GM19025 (cell line): ENCODE results near the gene DTL.
"Not testable (repeated sequence)": the region's sequence is repeated elsewhere in the genome, so short reads cannot be mapped to it uniquely, and the experiment has no call there.

ENCODE experiments used
- ATAC-seq: cut with Tn5 transposase; IDR thresholded peaks from one replicate; pipeline ENCODE4 v1.9.1; 2021; ENCODE audit warnings: mild to moderate bottlenecking, low read depth, moderate library complexity; ENCODE audit not compliant: unreplicated experiment

The DTL gene

GRCh38 chr1:212035123-212035834 is at the start of gene DTL, which contains the start of gene INTS7:
DTL (plus strand) TSS chr1:212035748; CDS start chr1:212035891, 143 bp downstream.
INTS7 (minus strand) TSS chr1:212035557; CDS start chr1:212035437, 120 bp downstream.
- ATAC-seq, result peak; percentile 69

DNA sequence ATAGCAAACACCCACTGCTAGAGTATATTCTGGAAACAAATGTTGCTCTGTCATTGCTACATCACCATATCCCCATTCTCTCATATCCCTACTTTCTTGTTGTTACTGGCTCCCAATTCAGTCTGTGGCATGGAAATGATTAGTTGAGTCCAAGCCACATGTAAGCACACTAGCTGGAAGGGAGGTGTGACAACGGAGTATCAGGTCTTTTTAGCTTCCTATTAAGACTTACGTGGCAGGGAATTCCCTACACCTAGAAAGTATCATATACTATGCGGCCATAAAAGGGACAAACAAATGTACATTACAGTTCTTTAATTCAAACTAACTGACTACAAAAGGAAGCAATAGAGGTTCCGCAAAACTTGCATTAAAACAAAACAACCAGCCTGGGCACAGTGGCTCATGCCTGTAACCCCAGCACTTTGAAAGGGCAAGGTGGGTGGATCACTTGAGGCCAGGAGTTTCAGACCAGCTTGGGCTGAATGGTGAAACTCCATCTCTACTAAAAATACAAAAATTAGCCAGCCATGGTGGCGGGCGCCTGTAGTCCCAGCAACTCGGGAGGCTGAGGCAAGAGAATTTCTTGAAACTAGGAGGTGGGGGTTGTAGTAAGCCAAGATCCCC is 48.8 kb upstream of the DTL start:
- ATAC-seq, result no peak

DNA sequence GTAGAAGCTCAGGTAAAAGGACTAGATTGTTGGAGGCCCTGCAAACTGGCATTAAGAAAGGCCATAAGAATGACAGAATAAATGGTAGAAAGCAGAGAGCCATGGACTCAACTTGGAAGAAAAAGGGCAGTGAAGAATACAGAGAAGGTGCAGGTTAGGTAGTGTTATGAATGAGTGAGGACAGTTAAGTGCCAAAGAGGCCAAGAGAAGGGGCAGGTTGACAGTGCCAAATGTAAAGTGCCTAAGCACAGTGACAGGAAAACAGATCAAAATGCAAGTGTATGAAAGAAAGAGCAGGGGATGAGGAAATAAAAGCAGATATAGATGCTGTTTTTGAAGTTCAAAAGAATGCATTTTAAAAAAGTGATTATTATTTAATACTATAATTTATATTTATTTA is 43.9 kb upstream of the DTL start:
- no peak for ATAC-seq

- ATAC-seq, result not testable (repeated sequence)
These were observed 38.1 kb upstream of the DTL start for GRCh38 chr1:211997426-211997825.

- ATAC-seq, result no peak
These were observed 33.0 kb upstream of the DTL start for GRCh38 chr1:212002536-212002935.

DNA sequence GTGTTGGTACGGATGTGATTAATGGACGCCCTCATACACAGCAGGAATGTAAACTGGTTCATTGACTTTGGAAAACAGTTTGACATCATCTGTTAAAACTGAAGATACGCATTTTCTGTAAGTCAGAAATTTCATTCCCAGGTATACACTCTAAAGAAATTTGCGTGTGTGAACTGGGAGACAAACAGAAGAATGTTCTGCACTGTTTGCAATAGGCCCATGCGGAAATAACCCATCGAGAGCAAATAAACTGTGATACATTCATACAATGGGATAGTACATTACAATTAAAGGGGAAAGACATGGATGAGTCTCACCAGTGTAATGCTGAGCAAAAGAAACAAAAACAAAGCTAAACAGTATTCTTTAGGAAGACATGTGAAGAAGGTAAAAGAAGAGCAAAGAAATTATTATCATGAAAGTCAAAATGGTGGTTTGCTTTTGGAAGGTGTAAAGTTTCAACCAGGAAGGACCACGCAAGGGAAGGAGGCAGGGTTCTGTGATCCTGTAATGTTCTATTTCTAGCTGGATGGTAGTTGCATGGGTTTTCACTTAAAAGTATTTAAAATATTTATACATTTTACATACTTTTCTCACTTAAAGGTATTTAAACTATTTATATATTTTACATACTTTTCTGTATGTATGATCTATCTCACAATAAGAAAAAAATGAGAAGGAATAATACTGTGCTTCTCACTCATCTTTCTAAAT is 30.5 kb upstream of the DTL start:
- no peak for ATAC-seq

GRCh38 chr1:212007178-212007577 is 28.4 kb upstream of the DTL start:
- ATAC-seq, result no peak

DNA sequence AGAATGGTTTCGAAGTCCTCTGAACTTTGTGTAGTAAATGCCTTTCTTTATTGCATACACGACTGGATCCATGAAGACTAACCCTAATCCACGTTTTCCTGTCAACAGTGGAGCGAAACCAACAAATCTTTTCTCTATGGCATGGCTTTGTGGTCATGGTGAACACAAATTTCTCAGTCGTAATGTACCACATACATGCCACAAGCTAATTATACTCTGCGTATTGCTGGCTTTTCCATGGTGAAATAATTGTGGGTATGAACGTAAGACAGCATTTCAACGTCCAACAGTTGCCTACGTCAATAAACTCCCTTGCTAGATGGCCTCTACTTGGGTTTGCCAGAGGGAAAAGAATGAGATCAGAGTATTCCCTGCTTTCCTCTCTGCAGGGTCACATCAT is 27.7 kb upstream of the DTL start:
- ATAC-seq, result no peak

- ATAC-seq, result no peak
These were observed 26.0 kb upstream of the DTL start for GRCh38 chr1:212009561-212009960.

GRCh38 chr1:212010004-212010403 is 25.5 kb upstream of the DTL start:
- ATAC-seq, result no peak

DNA sequence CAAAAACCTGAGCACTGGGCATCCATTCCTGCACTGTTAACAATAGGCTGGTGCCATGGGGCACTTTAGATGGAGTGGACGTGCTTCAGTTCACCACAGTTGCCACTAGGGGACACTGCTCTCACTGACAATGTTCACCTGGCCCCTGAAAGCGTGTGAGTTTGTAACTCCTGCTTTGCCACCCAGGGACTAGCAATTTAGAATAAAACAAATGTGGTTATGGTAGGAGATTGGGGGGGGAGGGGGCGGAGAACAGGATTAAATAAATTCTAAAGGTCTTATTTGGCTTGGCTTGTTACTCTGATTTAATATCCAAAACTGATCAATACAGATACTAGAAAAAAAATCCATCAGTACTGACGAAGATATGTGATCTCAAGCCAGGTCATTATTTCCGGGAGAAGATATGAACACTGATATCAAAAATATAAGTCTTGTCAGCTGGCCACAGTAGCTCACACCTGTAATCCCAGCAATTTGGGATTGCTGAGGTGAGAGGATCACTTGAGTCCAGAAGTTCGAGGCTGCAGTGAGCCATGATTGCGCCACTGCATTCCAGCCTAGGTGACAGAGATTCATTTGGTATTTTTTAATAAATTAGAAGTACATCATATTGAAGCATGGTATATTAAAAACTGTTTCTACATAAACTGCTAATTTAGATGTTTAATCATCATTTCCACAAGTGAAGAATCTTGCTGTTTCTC is 23.4 kb upstream of the DTL start:
- peak; percentile 82 for ATAC-seq

- ATAC-seq, result no peak
These were observed 21.9 kb upstream of the DTL start for GRCh38 chr1:212013672-212014071.

- no peak for ATAC-seq
These were observed 14.6 kb upstream of the DTL start for GRCh38 chr1:212020975-212021374.

DNA sequence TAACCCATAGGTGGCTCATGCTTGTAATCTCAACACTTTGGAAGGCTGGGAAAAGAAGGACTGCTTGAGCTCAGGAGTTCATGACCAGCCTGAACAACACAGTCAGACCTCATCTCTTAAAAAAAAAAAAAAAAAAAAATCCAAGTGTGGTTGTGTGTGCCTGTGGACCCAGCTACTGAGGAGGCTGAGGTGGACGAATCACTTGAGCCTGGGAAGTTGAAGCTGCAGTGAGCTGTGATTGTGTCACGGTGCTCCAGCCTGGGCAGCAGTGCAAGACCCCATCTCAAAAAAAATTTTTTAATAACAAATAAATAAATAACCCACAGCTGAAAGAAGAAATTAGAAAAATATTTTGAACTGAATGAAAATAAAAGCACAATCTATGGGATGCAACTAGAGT is 14.0 kb upstream of the DTL start:
- ATAC-seq, result no peak

DNA sequence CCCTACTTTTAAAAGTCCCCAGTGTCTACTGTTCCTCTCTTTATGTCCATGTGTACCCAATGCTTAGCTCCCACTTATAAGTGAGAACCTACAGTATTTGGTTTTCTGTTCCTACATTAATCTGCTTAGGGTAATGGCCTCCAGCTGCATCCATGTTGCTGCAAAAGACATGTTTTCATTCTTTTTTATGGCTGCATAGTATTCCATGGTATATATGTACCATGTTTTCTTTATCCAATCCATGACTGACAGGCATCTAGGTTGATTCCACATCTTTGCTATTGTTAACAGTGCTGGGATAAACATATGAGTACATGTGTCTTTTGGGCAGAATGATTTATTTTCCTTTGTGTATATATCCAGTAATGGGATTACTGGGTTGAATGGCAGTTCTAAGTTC is 12.6 kb upstream of the DTL start:
- not testable (repeated sequence) for ATAC-seq

DNA sequence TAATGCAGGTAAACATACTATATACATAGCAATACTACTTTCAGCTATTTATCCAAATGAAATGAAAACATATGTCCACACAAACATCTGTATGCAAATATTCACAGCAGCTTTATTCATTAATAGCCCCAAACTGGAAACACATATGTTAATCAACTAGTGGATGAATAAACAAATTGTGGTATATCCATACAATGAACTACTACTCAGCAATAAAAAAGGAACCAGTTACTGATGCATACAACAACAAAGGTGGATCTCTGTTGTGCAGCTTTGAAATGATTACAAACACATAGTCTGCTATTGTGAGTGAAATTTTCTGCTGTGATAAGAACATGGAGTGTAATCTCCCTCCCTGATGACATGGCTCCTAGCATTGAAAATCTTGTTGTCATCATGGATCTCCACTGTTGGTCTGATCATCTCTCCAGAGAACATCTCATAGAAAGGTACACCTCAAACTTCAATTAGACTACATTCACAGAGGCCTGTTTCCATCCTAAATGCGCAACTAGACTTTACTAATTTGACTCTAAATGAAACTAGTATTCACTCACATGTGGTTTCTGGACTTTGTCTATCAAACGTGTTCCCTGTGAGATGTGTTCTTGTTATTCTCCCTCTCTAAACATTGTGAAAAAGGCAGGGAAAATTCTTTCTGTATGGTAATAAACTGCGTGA is 10.9 kb upstream of the DTL start:
- ATAC-seq, result no peak

- ATAC-seq, result not testable (repeated sequence)
These were observed 7.8 kb upstream of the DTL start for GRCh38 chr1:212027727-212028126.

DNA sequence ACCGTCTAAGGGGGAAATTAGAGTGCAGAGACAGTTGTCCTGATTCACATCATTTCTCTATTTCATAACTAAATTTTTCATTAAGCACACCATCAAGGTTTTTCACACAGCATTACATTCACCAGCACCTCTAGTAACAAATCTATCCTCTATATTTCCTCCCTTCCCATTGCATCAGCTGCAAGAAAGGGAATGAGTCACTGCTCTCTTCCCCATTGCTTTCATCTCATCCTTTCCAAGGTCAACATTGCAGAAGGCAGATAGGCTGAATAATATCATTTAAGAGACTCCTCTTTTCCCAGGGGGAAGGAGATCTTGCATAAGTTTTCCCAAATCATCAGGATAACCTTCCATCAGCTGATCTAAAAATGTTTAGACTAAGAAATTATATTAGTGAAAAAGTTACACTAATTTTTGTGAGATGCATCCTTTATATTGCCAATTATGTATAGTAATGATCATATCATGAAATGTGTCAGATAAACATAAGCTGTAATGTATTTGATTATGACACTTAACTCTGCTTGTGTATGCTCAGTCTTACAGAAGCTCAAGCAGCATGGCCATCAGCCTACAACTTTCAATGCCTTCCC is 4.5 kb upstream of the DTL start:
- no peak for ATAC-seq

- peak; percentile 2 for ATAC-seq
These were observed 929 bp upstream of the DTL start for GRCh38 chr1:212034516-212035122.
